ENCODE results near the gene ACTR5. TPM values are rescaled to one million over a fixed set of nuclear protein-coding genes. Genes with fewer than 3 reads are reported as not detected.
"Not testable (repeated sequence)": the region's sequence is repeated elsewhere in the genome, so short reads cannot be mapped to it uniquely, and the experiment has no call there.

Gene ACTR5
- total RNA-seq, 2 experiments from 2014 or later, result 9.4 to 9.9 TPM

GRCh38 chr20:38776363-38776762 lies 28.1 kb downstream of the ACTR5 start:
- Mint-ChIP-seq H3K4me3 (no peak overlapping the region), H3K4me1 (peaks cover 28% of the 10 kb centered on the region), H3K27ac (peak overlapping the region; percentile 31), H3K27me3 (no peaks in the 10 kb centered on the region), H3K9me3 (peaks cover 3% of the 10 kb centered on the region), H3K36me3 (ENCODE audit: low read depth) (peaks cover 37% of the 10 kb centered on the region)
- POLR2A ChIA-PET, result no interaction called here
- DNase-seq, result no peak
- CTCF ChIA-PET, result interaction anchor here (0.7 to 1.6 kb wide), 2 partner anchors 25 to 511 kb away, joined by 3 to 5 read pairs; no protein-coding TSS in a partner anchor

- Mint-ChIP-seq H3K27ac (no peak overlapping the region), H3K4me1 (peaks cover 28% of the 10 kb centered on the region), H3K36me3 (ENCODE audit: low read depth) (peaks cover 11% of the 10 kb centered on the region), H3K27me3 (no peaks in the 10 kb centered on the region), H3K9me3 (no peaks in the 10 kb centered on the region), H3K4me3 (no peak overlapping the region)
- ChIA-PET CTCF (no interaction called here), POLR2A (interaction anchor here (0.9 kb wide), 1 partner anchor 9 kb away, joined by 4 read pairs; no protein-coding TSS in a partner anchor)
- no peak for DNase-seq
Measured at GRCh38 chr20:38779247-38780097, 31.2 kb downstream of the ACTR5 start.

- no peak for DNase-seq
- H3K36me3 Mint-ChIP-seq (ENCODE audit: low read depth), result no peaks in the 10 kb centered on the region
- CTCF ChIA-PET, result no interaction called here
- no peaks in the 10 kb centered on the region for H3K9me3 Mint-ChIP-seq
- H3K4me1 Mint-ChIP-seq, result peaks cover 12% of the 10 kb centered on the region
- H3K27ac Mint-ChIP-seq, result no peak overlapping the region
- H3K4me3 Mint-ChIP-seq, result no peak overlapping the region
- no peaks in the 10 kb centered on the region for H3K27me3 Mint-ChIP-seq
- POLR2A ChIA-PET, result no interaction called here
Measured at GRCh38 chr20:38782275-38782674, 34.0 kb downstream of the ACTR5 start.

GRCh38 chr20:38787870-38788269 lies 39.6 kb downstream of the ACTR5 start:
- H3K36me3 Mint-ChIP-seq (ENCODE audit: low read depth), result no peaks in the 10 kb centered on the region
- no peak overlapping the region for H3K4me3 Mint-ChIP-seq
- H3K27me3 Mint-ChIP-seq, result no peaks in the 10 kb centered on the region
- POLR2A ChIA-PET, result interaction anchor here (1.7 to 1.9 kb wide), 2 partner anchors 9 to 17 kb away, joined by 4 to 5 read pairs; partner anchors contain the start of gene PPP1R16B
- no peak overlapping the region for H3K27ac Mint-ChIP-seq
- H3K9me3 Mint-ChIP-seq, result no peaks in the 10 kb centered on the region
- no peak for DNase-seq
- peaks cover 3% of the 10 kb centered on the region for H3K4me1 Mint-ChIP-seq
- CTCF ChIA-PET, result interaction anchor here (0.9 to 1.4 kb wide), 2 partner anchors 18 to 94 kb away, joined by 3 read pairs; partner anchors contain the start of gene PPP1R16B

GRCh38 chr20:38789503-38790199 lies 41.4 kb downstream of the ACTR5 start:
- Mint-ChIP-seq H3K27me3 (no peaks in the 10 kb centered on the region), H3K4me3 (no peak overlapping the region), H3K9me3 (no peaks in the 10 kb centered on the region), H3K36me3 (ENCODE audit: low read depth) (no peaks in the 10 kb centered on the region), H3K27ac (no peak overlapping the region), H3K4me1 (peaks cover 9% of the 10 kb centered on the region)
- no peak for DNase-seq
- POLR2A ChIA-PET, result interaction anchor here (0.9 kb wide), 1 partner anchor 14 kb away, joined by 3 read pairs; no protein-coding TSS in a partner anchor
- CTCF ChIA-PET, result no interaction called here

- no peak for DNase-seq
- H3K27me3 Mint-ChIP-seq, result no peaks in the 10 kb centered on the region
- no peak overlapping the region for H3K4me3 Mint-ChIP-seq
- H3K9me3 Mint-ChIP-seq, result no peaks in the 10 kb centered on the region
- peaks cover 9% of the 10 kb centered on the region for H3K4me1 Mint-ChIP-seq
- H3K27ac Mint-ChIP-seq, result no peak overlapping the region
- no peaks in the 10 kb centered on the region for H3K36me3 Mint-ChIP-seq (ENCODE audit: low read depth)
- ChIA-PET CTCF (no interaction called here), POLR2A (interaction anchor here (0.9 kb wide), 1 partner anchor 13 kb away, joined by 3 read pairs; no protein-coding TSS in a partner anchor)
Measured at GRCh38 chr20:38790200-38791053, 42.2 kb downstream of the ACTR5 start.

GRCh38 chr20:38791291-38791690 lies 43.0 kb downstream of the ACTR5 start:
- H3K27ac Mint-ChIP-seq, result no peak overlapping the region
- H3K9me3 Mint-ChIP-seq, result no peaks in the 10 kb centered on the region
- POLR2A ChIA-PET, result no interaction called here

GRCh38 chr20:38791940-38792339 lies 43.7 kb downstream of the ACTR5 start:
- Mint-ChIP-seq H3K9me3 (no peaks in the 10 kb centered on the region), H3K27me3 (no peaks in the 10 kb centered on the region), H3K4me1 (peaks cover 9% of the 10 kb centered on the region), H3K36me3 (ENCODE audit: low read depth) (no peaks in the 10 kb centered on the region), H3K27ac (no peak overlapping the region), H3K4me3 (no peak overlapping the region)
- POLR2A ChIA-PET, result no interaction called here
- DNase-seq, result no peak
- CTCF ChIA-PET, result interaction anchor here (0.7 kb wide), 1 partner anchor 35 kb away, joined by 3 read pairs; no protein-coding TSS in a partner anchor

More at GRCh38 chr20:38791291-38791690, 43.0 kb downstream of the ACTR5 start:
- Mint-ChIP-seq H3K27me3 (no peaks in the 10 kb centered on the region), H3K36me3 (ENCODE audit: low read depth) (no peaks in the 10 kb centered on the region), H3K4me1 (peaks cover 9% of the 10 kb centered on the region), H3K4me3 (no peak overlapping the region)
- DNase-seq, result no peak
- CTCF ChIA-PET, result no interaction called here

GRCh38 chr20:38794057-38794456 lies 45.8 kb downstream of the ACTR5 start:
- CTCF ChIA-PET; H3K4me3 Mint-ChIP-seq; H3K36me3 Mint-ChIP-seq (ENCODE audit: low read depth): not testable (repeated sequence)

GRCh38 chr20:38798266-38798665 lies 50.0 kb downstream of the ACTR5 start:
- ChIA-PET POLR2A (interaction anchor here (1.7 kb wide), 1 partner anchor 34 kb away, joined by 5 read pairs; no protein-coding TSS in a partner anchor), CTCF (no interaction called here)
- H3K9me3 Mint-ChIP-seq, result peaks cover 13% of the 10 kb centered on the region
- H3K4me3 Mint-ChIP-seq, result no peak overlapping the region
- no peaks in the 10 kb centered on the region for H3K27me3 Mint-ChIP-seq
- H3K36me3 Mint-ChIP-seq (ENCODE audit: low read depth), result peaks cover 10% of the 10 kb centered on the region
- no peak for DNase-seq
- H3K27ac Mint-ChIP-seq, result no peak overlapping the region
- H3K4me1 Mint-ChIP-seq, result peaks cover 42% of the 10 kb centered on the region

More at GRCh38 chr20:38794057-38794456, 45.8 kb downstream of the ACTR5 start:
- Mint-ChIP-seq H3K4me1 (peaks cover 22% of the 10 kb centered on the region), H3K9me3 (peaks cover 12% of the 10 kb centered on the region)
- H3K27ac Mint-ChIP-seq, DNase-seq, H3K27me3 Mint-ChIP-seq, POLR2A ChIA-PET: not testable (repeated sequence)

- peak; percentile 24 for DNase-seq
- Mint-ChIP-seq H3K27me3 (no peaks in the 10 kb centered on the region), H3K9me3 (peaks cover 13% of the 10 kb centered on the region), H3K4me1 (peaks cover 45% of the 10 kb centered on the region), H3K36me3 (ENCODE audit: low read depth) (peaks cover 10% of the 10 kb centered on the region), H3K27ac (peak overlapping the region; percentile 74), H3K4me3 (no peak overlapping the region)
- CTCF ChIA-PET, result interaction anchor here (1.1 to 1.3 kb wide), 2 partner anchors 47 to 94 kb away, joined by 3 to 4 read pairs; no protein-coding TSS in a partner anchor
- POLR2A ChIA-PET, result interaction anchor here (1.1 to 1.7 kb wide), 2 partner anchors 35 to 74 kb away, joined by 3 to 5 read pairs; no protein-coding TSS in a partner anchor
Measured at GRCh38 chr20:38799203-38799602, 50.9 kb downstream of the ACTR5 start.

- H3K4me3 Mint-ChIP-seq, result no peak overlapping the region
- peaks cover 56% of the 10 kb centered on the region for H3K4me1 Mint-ChIP-seq
- ChIA-PET CTCF (interaction anchor here (0.7 kb wide), 1 partner anchor 49 kb away, joined by 3 read pairs; no protein-coding TSS in a partner anchor), POLR2A (no interaction called here)
- peaks cover 13% of the 10 kb centered on the region for H3K9me3 Mint-ChIP-seq
- DNase-seq, result no peak
- H3K27ac Mint-ChIP-seq, result no peak overlapping the region
- peaks cover 19% of the 10 kb centered on the region for H3K36me3 Mint-ChIP-seq (ENCODE audit: low read depth)
- no peaks in the 10 kb centered on the region for H3K27me3 Mint-ChIP-seq
Measured at GRCh38 chr20:38800882-38801281, 52.6 kb downstream of the ACTR5 start.
